WI38 (cell line): ENCODE data around the gene VSIG10.

Experiments used
- H3K4me3 ChIP-seq: 2 replicates; pipeline ENCODE4 v1.5.1; 2011; ENCODE audit warnings: low read depth, mild to moderate bottlenecking, control low read depth, low read length
- TF ChIP-seq, protein P1 (sequence below): IDR thresholded peaks from 2 replicates; pipeline ENCODE4 v1.5.1; 2012; ENCODE audit warnings: low read depth, mild to moderate bottlenecking, control low read depth, low read length

VSIG10 gene

DNA sequence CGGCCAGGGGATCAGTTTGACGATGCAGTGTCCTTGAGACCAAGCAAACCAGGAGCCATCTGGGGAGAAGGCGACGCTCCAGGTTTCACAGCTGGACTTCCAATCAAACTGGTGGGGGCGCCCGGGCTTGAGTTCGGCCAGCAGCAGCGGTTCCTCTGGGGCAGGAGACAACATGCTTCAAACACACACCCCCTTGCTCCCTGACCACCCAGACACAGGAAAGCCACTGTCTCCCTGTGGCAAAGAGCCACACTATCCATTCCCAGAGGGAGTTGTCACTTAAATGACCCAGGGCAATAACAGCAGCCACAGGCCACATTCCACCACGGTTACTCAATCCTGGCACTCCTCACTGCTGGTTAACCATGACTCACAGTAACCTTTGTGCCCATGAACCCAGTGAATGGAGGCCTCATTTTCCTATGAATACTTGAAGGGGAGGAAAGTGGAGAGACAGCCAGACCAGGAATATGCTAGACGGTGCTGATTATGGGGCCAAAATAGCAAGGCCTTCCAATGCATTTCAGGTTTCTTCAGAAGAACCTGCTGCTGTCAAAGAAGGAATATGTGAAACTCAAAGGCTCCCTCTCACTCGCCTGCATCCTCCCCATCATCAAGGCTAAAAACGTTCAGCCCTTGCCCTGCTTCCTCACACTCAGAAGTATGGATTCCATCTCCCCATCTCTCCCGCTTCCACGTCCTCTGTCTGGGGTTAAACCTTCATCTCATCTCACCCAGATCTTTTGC, 51.3 kb downstream of the VSIG10 start:
- TF ChIP-seq, protein P1, sequence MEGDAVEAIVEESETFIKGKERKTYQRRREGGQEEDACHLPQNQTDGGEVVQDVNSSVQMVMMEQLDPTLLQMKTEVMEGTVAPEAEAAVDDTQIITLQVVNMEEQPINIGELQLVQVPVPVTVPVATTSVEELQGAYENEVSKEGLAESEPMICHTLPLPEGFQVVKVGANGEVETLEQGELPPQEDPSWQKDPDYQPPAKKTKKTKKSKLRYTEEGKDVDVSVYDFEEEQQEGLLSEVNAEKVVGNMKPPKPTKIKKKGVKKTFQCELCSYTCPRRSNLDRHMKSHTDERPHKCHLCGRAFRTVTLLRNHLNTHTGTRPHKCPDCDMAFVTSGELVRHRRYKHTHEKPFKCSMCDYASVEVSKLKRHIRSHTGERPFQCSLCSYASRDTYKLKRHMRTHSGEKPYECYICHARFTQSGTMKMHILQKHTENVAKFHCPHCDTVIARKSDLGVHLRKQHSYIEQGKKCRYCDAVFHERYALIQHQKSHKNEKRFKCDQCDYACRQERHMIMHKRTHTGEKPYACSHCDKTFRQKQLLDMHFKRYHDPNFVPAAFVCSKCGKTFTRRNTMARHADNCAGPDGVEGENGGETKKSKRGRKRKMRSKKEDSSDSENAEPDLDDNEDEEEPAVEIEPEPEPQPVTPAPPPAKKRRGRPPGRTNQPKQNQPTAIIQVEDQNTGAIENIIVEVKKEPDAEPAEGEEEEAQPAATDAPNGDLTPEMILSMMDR, result no peak

DNA sequence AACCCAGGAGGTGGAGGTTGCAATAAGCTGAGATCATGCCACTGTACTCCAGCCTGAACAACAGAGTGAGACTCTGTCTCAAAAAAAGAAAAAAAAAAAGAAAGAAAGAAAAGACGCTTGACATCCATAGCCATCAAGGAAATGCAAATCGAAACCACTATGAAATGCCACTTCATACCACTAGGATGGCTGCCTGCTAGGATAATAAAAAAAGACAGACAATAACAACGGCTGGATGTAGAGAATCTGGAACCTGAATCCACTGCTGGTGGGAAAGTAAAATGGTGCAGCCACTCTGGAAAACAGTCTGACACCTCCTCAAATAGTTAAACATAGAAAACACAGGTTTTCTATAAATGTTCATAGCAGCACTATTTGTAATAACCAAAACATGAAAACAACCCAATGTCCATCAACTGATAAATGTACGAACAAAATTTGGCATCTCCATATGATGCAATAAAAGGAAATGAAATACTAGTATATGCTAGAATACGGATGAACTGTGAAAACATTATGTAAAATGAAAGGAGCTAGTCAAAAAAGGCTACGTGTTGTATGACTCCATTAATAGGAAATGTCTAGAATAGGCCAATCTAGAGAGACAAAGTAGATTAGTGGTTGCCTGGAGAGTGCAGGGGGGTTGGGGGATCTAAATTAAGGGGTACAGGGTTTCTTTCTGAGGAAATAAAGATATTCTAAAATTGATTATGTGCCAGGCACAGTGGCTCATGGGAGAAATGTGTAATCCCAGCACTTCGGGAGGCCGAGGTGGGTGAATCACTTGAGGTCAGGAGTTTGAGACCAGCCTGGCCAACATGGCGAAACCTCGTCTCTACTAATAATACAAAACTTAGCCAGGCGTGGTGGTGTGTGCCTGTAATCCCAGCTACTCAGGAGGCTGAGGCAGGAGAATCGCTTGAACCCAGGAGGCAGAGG, 52.6 kb downstream of the VSIG10 start:
- H3K4me3 ChIP-seq, result no peak overlapping the region
- TF ChIP-seq, protein P1, result no peak

More for the DNA sequence above, 51.3 kb downstream of the VSIG10 start:
- 0 out of 2 replicates have a peak overlapping the region, but pooled peaks have one; percentile 6 for H3K4me3 ChIP-seq

DNA sequence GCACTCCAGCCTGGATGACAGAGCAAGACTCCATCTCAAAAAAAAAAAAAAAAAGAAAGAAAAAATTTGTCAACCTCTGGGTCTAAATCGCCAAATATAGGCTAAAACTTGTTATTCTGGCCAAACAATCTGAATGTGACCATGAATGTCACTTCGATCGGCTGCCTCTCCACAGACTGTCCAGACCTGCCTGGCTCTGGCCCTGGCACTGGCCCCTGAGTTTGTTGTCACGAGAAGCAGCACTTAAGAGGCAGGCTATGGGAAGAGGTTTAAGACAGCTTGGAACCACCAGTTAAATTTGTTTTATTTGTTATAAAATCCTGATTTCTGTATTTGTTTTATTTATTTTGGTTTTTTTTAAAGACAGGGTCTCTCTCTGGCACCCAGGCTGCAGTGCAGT, 57.4 kb downstream of the VSIG10 start:
- no peak overlapping the region for H3K4me3 ChIP-seq
- TF ChIP-seq, protein P1, result no peak

DNA sequence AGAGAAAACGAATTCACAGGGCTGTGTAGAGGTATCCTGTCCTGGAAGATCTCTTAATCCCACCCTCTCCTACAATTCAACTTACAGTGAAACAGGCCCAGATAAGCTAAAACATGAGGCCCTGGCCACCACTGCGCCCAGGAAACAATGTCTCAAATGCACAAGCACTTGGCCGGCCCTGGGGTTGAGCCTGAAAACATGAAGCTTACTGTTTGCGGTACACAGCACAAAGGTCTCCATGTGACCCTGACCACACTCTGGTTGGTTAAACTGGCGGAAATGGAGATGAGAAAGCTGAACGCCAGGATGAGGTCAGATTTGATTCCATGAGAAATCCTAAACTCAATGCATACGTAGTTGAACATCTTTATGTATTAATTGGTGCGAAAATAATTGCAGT, 59.2 kb downstream of the VSIG10 start:
- TF ChIP-seq, protein P1, result no peak
- H3K4me3 ChIP-seq, result no peak overlapping the region

DNA sequence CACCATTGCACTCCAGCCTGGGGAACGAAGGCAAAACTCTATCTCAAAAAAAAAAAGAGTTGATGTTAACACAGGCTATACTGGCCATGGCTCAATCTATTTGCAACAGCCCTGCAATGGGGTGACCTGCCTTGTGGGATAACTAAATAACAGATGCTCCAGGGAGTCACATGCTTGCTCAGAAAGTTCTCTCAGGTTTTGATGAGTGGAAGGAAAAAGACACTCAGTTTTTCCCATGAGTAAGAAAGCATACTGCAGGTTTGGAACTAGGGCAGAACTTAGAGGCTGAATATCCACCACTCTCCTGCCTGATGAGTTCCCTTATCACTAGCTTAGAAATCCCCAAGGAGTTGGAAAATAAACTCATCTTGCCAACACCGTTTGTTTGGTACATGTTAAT, 59.7 kb downstream of the VSIG10 start:
- TF ChIP-seq, protein P1, result no peak

DNA sequence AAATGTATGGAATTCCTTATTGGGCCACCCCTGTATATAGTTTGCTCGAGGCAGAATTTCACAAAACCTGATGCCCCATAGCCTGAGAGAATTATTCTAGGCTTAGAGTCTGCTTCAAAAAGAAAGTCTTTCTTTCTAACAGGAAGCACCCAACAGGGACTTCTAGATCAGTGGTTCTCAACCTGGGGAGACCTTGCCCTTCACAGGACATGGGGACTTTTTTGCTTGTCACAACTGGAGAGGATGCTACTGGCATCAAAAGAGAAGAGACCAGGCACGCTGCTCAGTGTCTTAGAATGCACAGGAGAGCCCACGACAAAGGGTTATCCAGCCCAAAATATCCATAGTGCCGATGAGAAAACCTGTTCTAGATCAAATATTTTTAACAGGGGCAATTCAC, 61.7 kb downstream of the VSIG10 start:
- no peak overlapping the region for H3K4me3 ChIP-seq
- TF ChIP-seq, protein P1, result no peak

More for the DNA sequence above, 59.7 kb downstream of the VSIG10 start:
- no peak overlapping the region for H3K4me3 ChIP-seq

DNA sequence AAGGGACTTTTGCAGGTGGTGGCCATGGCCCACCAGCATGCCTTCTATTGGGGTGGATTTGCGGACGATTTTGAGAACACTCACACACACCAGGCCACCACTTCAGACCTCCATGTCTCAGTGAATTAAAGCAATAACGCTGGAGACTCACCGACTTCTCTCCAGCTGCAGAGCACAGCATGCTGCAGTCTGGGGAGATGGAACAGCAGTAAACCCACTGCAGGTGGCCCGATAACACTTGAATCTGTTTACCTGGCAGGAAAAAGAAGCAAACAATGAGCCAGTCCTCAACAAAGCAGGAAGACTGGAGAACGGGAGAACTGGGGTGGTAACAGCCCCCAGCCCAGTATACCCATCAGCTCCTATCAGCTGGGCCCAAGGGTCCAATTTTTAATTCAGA, 65.7 kb downstream of the VSIG10 start:
- TF ChIP-seq, protein P1, result no peak
- H3K4me3 ChIP-seq, result no peak overlapping the region
